SK-N-SH treated with all-trans-retinoic acid at 6 μM for 48 hours (cell line): Measurements from ENCODE around the gene ERI3.

Experiments used
- GLIS3 ChIP-seq: fragments of 250-450 bp; sonication (Bioruptor Pico); IDR thresholded peaks from 2 replicates; pipeline ENCODE4 v1.5.0; 2020; ENCODE audit warnings: mild to moderate bottlenecking, moderate library complexity
- ISL1 ChIP-seq: fragments of 250-450 bp; sonication (Bioruptor Pico); IDR thresholded peaks from 2 replicates; pipeline ENCODE4 v2.1.2; 2022; ENCODE audit warnings: mild to moderate bottlenecking, moderate library complexity
- OSR1 ChIP-seq: fragments of 250-450 bp; sonication (Bioruptor Pico); IDR thresholded peaks from 2 replicates; pipeline ENCODE4 v1.8.0; 2022; ENCODE audit warnings: moderate library complexity, mild to moderate bottlenecking, inconsistent platforms
- PATZ1 ChIP-seq: fragments of 250-450 bp; sonication (Bioruptor Pico); IDR thresholded peaks from 2 replicates; pipeline ENCODE4 v1.8.0; 2020; ENCODE audit warnings: mild to moderate bottlenecking, moderate library complexity, borderline replicate concordance
- RARB ChIP-seq: fragments of 250-450 bp; sonication (Bioruptor Pico); IDR thresholded peaks from 2 replicates; pipeline ENCODE4 v1.8.0; 2021; ENCODE audit warnings: mild to moderate bottlenecking, moderate library complexity
- SNAI2 ChIP-seq: fragments of 250-450 bp; sonication (Bioruptor Pico); IDR thresholded peaks from 2 replicates; pipeline ENCODE4 v1.5.0; 2020; ENCODE audit warnings: mild to moderate bottlenecking, moderate library complexity
- ZC3H10 ChIP-seq: fragments of 250-450 bp; sonication (Bioruptor Pico); IDR thresholded peaks from 2 replicates; pipeline ENCODE4 v1.5.1; 2021; ENCODE audit warnings: mild to moderate bottlenecking, moderate library complexity
- ZFP30 ChIP-seq: fragments of 450-650 bp; formaldehyde crosslinking; IDR thresholded peaks from 2 replicates; pipeline ENCODE4 v1.5.0; 2022; ENCODE audit warnings: mild to moderate bottlenecking, moderate library complexity
- ZNF565 ChIP-seq: fragments of 450-650 bp; formaldehyde crosslinking; conservative IDR thresholded peaks from 2 replicates; pipeline ENCODE4 v1.5.0; 2020; ENCODE audit warnings: low read depth, mild to moderate bottlenecking, moderate library complexity
- TF ChIP-seq, protein P1 (sequence below): fragments of 250-450 bp; sonication (Bioruptor Pico); IDR thresholded peaks from 2 replicates; pipeline ENCODE4 v1.5.1; 2020; ENCODE audit warnings: low read depth, mild to moderate bottlenecking, moderate library complexity
- TF ChIP-seq, protein P2 (sequence below): fragments of 250-450 bp; sonication (Bioruptor Pico); IDR thresholded peaks from 2 replicates; pipeline ENCODE4 v1.8.0; 2021; ENCODE audit warnings: low read depth, mild to moderate bottlenecking, moderate library complexity, borderline replicate concordance

DNA sequence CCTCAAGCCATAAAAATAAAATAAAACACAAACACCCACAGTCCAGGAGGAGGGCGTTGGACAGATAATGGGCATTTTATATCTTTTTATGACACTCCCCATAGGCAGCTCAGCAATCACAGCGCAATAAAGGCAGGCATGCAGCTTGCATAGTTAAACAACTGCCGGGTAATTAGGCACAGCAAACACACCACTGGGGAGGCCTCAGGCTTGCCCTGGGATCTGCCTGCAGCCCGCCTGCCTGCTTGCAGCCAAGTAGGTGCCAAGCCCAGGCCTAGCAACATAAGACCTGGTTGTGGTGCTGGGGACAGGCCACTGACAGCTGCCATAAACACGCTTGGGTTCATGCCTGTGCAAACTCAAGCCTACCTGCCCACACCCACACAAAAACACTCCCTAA, 87.6 kb downstream of the ERI3 start:
- TF ChIP-seq, protein P1, sequence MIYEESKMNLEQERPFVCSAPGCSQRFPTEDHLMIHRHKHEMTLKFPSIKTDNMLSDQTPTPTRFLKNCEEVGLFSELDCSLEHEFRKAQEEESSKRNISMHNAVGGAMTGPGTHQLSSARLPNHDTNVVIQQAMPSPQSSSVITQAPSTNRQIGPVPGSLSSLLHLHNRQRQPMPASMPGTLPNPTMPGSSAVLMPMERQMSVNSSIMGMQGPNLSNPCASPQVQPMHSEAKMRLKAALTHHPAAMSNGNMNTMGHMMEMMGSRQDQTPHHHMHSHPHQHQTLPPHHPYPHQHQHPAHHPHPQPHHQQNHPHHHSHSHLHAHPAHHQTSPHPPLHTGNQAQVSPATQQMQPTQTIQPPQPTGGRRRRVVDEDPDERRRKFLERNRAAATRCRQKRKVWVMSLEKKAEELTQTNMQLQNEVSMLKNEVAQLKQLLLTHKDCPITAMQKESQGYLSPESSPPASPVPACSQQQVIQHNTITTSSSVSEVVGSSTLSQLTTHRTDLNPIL (CRISPR knock-in tag): no peak
- TF ChIP-seq PATZ1 (CRISPR knock-in tag) (no peak), ZC3H10 (no peak), GLIS3 (CRISPR knock-in tag) (no peak), ZNF565 (CRISPR knock-in tag) (no peak), OSR1 (CRISPR knock-in tag) (no peak), SNAI2 (CRISPR knock-in tag) (no peak), ISL1 (no peak), ZFP30 (no peak), RARB (CRISPR knock-in tag) (no peak)
- TF ChIP-seq, protein P2, sequence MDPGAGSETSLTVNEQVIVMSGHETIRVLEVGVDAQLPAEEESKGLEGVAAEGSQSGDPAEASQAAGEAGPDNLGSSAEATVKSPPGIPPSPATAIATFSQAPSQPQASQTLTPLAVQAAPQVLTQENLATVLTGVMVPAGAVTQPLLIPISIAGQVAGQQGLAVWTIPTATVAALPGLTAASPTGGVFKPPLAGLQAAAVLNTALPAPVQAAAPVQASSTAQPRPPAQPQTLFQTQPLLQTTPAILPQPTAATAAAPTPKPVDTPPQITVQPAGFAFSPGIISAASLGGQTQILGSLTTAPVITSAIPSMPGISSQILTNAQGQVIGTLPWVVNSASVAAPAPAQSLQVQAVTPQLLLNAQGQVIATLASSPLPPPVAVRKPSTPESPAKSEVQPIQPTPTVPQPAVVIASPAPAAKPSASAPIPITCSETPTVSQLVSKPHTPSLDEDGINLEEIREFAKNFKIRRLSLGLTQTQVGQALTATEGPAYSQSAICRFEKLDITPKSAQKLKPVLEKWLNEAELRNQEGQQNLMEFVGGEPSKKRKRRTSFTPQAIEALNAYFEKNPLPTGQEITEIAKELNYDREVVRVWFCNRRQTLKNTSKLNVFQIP: no peak
